ENCODE data around the gene FBXO48.
A peak's percentile ranks its signal among the peaks of the same experiment; 100 is the strongest.

Gene FBXO48

GRCh38 chr2:68472796-68473414, 5.8 kb upstream of the FBXO48 start:
- H3K4me3 ChIP-seq (ENCODE audit: low read depth, low read length) = no peak overlapping the region
- DNase-seq (ENCODE audit: low read depth) = no peak
- TF ChIP-seq CTCF (IDR thresholded peaks at IDR 0.05; ENCODE audit: low read depth, low read length, missing control alignments) = no peak

GRCh38 chr2:68471385-68471784, 4.3 kb upstream of the FBXO48 start:
- no peak for TF ChIP-seq CTCF (IDR thresholded peaks at IDR 0.05; ENCODE audit: low read depth, low read length, missing control alignments)
- no peak for DNase-seq (ENCODE audit: low read depth)
- H3K4me3 ChIP-seq (ENCODE audit: low read depth, low read length) = no peak overlapping the region

- no peak for DNase-seq (ENCODE audit: low read depth)
- no peak for TF ChIP-seq CTCF (IDR thresholded peaks at IDR 0.05; ENCODE audit: low read depth, low read length, missing control alignments)
- no peak overlapping the region for H3K4me3 ChIP-seq (ENCODE audit: low read depth, low read length)
Observed at GRCh38 chr2:68469935-68470334, 2.8 kb upstream of the FBXO48 start.

GRCh38 chr2:68468801-68469200, 1.7 kb upstream of the FBXO48 start:
- TF ChIP-seq CTCF (IDR thresholded peaks at IDR 0.05; ENCODE audit: low read depth, low read length, missing control alignments) = no peak
- no peak for DNase-seq (ENCODE audit: low read depth)
- H3K4me3 ChIP-seq (ENCODE audit: low read depth, low read length) = peak overlapping the region; percentile 16; the same call in 1 of the 2 replicates

- DNase-seq (ENCODE audit: low read depth) = no peak
- peak overlapping the region; percentile 98 for H3K4me3 ChIP-seq (ENCODE audit: low read depth, low read length)
- no peak for TF ChIP-seq CTCF (IDR thresholded peaks at IDR 0.05; ENCODE audit: low read depth, low read length, missing control alignments)
Observed at GRCh38 chr2:68466778-68467076, 367 bp downstream of the FBXO48 start.

GRCh38 chr2:68466361-68466777, 725 bp downstream of the FBXO48 start:
- no peak for DNase-seq (ENCODE audit: low read depth)
- no peak for TF ChIP-seq CTCF (IDR thresholded peaks at IDR 0.05; ENCODE audit: low read depth, low read length, missing control alignments)
- peak overlapping the region; percentile 98 for H3K4me3 ChIP-seq (ENCODE audit: low read depth, low read length)
